Measurements from ENCODE around the gene ZNF628.

DNA sequence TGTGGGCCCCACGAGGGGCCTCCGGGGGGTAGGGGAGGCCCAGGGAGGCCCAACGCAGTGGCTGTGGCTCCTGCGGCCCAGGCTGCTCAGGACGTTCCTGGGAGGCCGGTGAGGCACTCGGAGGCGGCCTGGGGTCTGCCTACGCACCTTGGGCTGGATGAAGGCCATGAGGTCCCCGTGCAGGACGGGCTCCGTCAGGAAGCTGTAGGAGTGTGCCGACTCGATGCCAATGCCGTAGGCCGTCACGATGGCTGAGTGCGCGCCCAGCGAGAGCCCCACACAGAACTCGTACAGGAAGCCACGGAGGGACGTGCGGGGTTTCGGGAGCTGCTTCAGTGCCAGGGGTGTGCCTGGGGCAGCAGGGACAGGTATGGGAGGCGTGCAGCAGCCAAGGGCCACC, 54.6 kb downstream of the ZNF628 start:
- TF ChIP-seq, protein P1, sequence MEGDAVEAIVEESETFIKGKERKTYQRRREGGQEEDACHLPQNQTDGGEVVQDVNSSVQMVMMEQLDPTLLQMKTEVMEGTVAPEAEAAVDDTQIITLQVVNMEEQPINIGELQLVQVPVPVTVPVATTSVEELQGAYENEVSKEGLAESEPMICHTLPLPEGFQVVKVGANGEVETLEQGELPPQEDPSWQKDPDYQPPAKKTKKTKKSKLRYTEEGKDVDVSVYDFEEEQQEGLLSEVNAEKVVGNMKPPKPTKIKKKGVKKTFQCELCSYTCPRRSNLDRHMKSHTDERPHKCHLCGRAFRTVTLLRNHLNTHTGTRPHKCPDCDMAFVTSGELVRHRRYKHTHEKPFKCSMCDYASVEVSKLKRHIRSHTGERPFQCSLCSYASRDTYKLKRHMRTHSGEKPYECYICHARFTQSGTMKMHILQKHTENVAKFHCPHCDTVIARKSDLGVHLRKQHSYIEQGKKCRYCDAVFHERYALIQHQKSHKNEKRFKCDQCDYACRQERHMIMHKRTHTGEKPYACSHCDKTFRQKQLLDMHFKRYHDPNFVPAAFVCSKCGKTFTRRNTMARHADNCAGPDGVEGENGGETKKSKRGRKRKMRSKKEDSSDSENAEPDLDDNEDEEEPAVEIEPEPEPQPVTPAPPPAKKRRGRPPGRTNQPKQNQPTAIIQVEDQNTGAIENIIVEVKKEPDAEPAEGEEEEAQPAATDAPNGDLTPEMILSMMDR (conservative IDR thresholded peaks at IDR 0.05; ENCODE audit: low read depth, low read length) = no peak
- TF ChIP-seq SMC3 (IDR thresholded peaks at IDR 0.05; ENCODE audit: low read depth, low read length) (no peak), FOS (IDR thresholded peaks at IDR 0.05; ENCODE audit: low read depth, low read length) (no peak), POLR2A (IDR thresholded peaks at IDR 0.05; ENCODE audit: low read depth, low read length) (no peak), MXI1 (IDR thresholded peaks at IDR 0.05; ENCODE audit: borderline replicate concordance, low read depth, low read length) (no peak)
